Measurements from ENCODE around the gene MIAT.
"Not testable (repeated sequence)": the region's sequence is repeated elsewhere in the genome, so short reads cannot be mapped to it uniquely, and the experiment has no call there.

Gene MIAT

DNA sequence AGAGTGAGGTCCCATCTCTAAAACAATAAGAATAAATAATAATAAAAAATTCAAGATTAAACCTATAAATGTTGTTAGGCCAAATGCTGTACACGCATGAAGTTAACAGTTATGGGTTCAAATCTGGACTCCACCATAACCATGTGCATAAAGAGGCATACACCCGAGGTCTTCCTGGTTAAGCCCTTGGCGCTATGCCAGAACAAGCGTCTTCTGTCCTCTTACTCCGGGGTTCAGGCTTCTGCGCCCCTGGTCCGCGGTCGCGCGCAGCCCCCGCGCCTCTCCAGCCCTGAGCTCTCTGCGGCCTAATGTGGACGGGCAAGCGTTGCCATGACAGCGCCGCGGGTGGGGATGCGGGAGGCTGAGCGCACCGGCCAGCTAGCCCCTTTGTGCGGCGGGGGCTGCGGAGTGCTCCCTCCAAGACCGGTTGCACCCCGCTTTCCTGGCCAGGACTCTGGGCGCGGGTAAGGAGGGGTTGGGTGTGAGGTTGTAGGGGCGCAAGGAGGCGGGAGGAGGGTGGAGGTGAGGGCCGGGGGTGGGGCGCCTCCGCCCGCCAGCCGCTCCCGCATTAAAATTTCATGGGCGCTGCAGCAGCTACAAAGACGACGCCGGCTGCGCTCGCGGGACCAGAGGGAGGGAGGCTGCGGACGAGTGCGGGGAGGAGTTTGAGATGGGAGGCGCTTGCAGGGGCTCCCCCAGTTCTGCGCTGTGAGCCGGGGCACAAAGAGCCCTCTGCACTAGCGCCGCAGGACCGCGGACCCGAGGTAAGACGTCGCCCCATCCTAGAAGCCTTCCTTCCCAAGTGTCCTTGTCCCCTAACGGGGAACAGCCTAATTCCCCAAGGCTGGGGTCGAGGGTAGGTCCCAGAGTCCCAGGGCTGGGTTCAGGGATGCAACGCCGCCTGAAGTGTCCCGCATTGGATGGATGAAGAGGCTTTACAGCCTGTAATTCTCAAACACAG, at the start of gene MIAT:
MIAT (plus strand) TSS at position 698 of the 961 bp plus-strand sequence.
- H3K27me3 ChIP-seq (ENCODE audit: control insufficient read depth, insufficient read depth, low read length), result peaks cover 15% of the 10 kb centered on the region
- no peaks in the 10 kb centered on the region for H3K36me3 ChIP-seq (ENCODE audit: control insufficient read depth, insufficient read depth, low read length)
- H3K9ac ChIP-seq (ENCODE audit: low read length), result no peak within 1 kb of the TSS
- H3K27ac ChIP-seq (ENCODE audit: low read depth, low read length), result no peak within 1 kb of the TSS
- peak within 1 kb of the TSS; percentile 57 for H3K4me3 ChIP-seq (ENCODE audit: low read length)
- peaks cover 4% of the 10 kb centered on the region for H3K4me1 ChIP-seq (ENCODE audit: control insufficient read depth, insufficient read depth, low read length)

- Histone ChIP-seq H3K4me1 (ENCODE audit: control insufficient read depth, insufficient read depth, low read length) (no peaks in the 10 kb centered on the region), H3K4me3 (ENCODE audit: low read length) (no peak overlapping the region), H3K9ac (ENCODE audit: low read length) (no peak overlapping the region), H3K27me3 (ENCODE audit: control insufficient read depth, insufficient read depth, low read length) (no peaks in the 10 kb centered on the region), H3K27ac (ENCODE audit: low read depth, low read length) (no peak overlapping the region), H3K36me3 (ENCODE audit: control insufficient read depth, insufficient read depth, low read length) (no peaks in the 10 kb centered on the region)
Measured at GRCh38 chr22:26608129-26608528, 49.3 kb upstream of the MIAT start.

- no peak overlapping the region for H3K4me3 ChIP-seq (ENCODE audit: low read length)
- no peaks in the 10 kb centered on the region for H3K36me3 ChIP-seq (ENCODE audit: control insufficient read depth, insufficient read depth, low read length)
- no peaks in the 10 kb centered on the region for H3K27me3 ChIP-seq (ENCODE audit: control insufficient read depth, insufficient read depth, low read length)
- no peaks in the 10 kb centered on the region for H3K4me1 ChIP-seq (ENCODE audit: control insufficient read depth, insufficient read depth, low read length)
- H3K9ac ChIP-seq (ENCODE audit: low read length), result no peak overlapping the region
- H3K27ac ChIP-seq (ENCODE audit: low read depth, low read length), result no peak overlapping the region
Measured at GRCh38 chr22:26609287-26609686, 48.1 kb upstream of the MIAT start.

- no peak overlapping the region for H3K9ac ChIP-seq (ENCODE audit: low read length)
- H3K4me3 ChIP-seq (ENCODE audit: low read length), result no peak overlapping the region
- H3K4me1 ChIP-seq (ENCODE audit: control insufficient read depth, insufficient read depth, low read length), result no peaks in the 10 kb centered on the region
- H3K27ac ChIP-seq (ENCODE audit: low read depth, low read length), result no peak overlapping the region
- H3K36me3 ChIP-seq (ENCODE audit: control insufficient read depth, insufficient read depth, low read length), result no peaks in the 10 kb centered on the region
- H3K27me3 ChIP-seq (ENCODE audit: control insufficient read depth, insufficient read depth, low read length), result no peaks in the 10 kb centered on the region
Measured at GRCh38 chr22:26610072-26610958, 47.1 kb upstream of the MIAT start.

DNA sequence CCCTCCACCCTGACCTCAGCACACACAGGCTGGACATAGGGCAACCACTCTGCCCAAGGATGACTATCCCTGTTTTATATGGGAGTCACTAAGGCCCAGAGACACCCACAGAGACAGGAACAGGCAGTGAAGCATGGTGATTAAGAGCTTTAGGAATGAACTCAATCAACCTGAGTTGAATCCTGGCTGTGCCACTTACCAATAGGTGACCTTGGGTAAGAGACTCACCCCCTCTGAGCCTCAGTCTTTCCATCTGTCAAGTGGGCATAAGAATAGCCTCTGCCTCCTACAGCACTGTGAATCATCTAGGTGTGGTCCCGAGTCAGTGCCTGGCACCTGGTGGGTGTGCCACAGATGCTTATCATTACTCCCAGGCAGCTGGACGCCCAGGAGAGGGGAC, 46.4 kb upstream of the MIAT start:
- Histone ChIP-seq H3K27ac (ENCODE audit: low read depth, low read length) (no peak overlapping the region), H3K4me1 (ENCODE audit: control insufficient read depth, insufficient read depth, low read length) (no peaks in the 10 kb centered on the region)

GRCh38 chr22:26612652-26613051, 44.7 kb upstream of the MIAT start:
- H3K4me3 ChIP-seq (ENCODE audit: low read length), result no peak overlapping the region
- H3K9ac ChIP-seq (ENCODE audit: low read length), result no peak overlapping the region
- H3K27ac ChIP-seq (ENCODE audit: low read depth, low read length), result no peak overlapping the region
- H3K36me3 ChIP-seq (ENCODE audit: control insufficient read depth, insufficient read depth, low read length), result no peaks in the 10 kb centered on the region
- no peaks in the 10 kb centered on the region for H3K27me3 ChIP-seq (ENCODE audit: control insufficient read depth, insufficient read depth, low read length)
- H3K4me1 ChIP-seq (ENCODE audit: control insufficient read depth, insufficient read depth, low read length), result no peaks in the 10 kb centered on the region

More for the DNA sequence above, 46.4 kb upstream of the MIAT start:
- H3K36me3 ChIP-seq (ENCODE audit: control insufficient read depth, insufficient read depth, low read length), result no peaks in the 10 kb centered on the region
- H3K27me3 ChIP-seq (ENCODE audit: control insufficient read depth, insufficient read depth, low read length), result no peaks in the 10 kb centered on the region
- no peak overlapping the region for H3K9ac ChIP-seq (ENCODE audit: low read length)
- no peak overlapping the region for H3K4me3 ChIP-seq (ENCODE audit: low read length)

- not testable (repeated sequence) for H3K4me3 ChIP-seq (ENCODE audit: low read length); H3K9ac ChIP-seq (ENCODE audit: low read length); H3K36me3 ChIP-seq (ENCODE audit: control insufficient read depth, insufficient read depth, low read length); H3K27ac ChIP-seq (ENCODE audit: low read depth, low read length); H3K4me1 ChIP-seq (ENCODE audit: control insufficient read depth, insufficient read depth, low read length); H3K27me3 ChIP-seq (ENCODE audit: control insufficient read depth, insufficient read depth, low read length)
Measured at GRCh38 chr22:26613753-26614152, 43.6 kb upstream of the MIAT start.

GRCh38 chr22:26614322-26614721, 43.1 kb upstream of the MIAT start:
- Histone ChIP-seq H3K4me1 (ENCODE audit: control insufficient read depth, insufficient read depth, low read length) (no peaks in the 10 kb centered on the region), H3K4me3 (ENCODE audit: low read length) (no peak overlapping the region), H3K27ac (ENCODE audit: low read depth, low read length) (no peak overlapping the region), H3K9ac (ENCODE audit: low read length) (no peak overlapping the region), H3K27me3 (ENCODE audit: control insufficient read depth, insufficient read depth, low read length) (no peaks in the 10 kb centered on the region), H3K36me3 (ENCODE audit: control insufficient read depth, insufficient read depth, low read length) (no peaks in the 10 kb centered on the region)

- Histone ChIP-seq H3K4me3 (ENCODE audit: low read length) (no peak overlapping the region), H3K9ac (ENCODE audit: low read length) (no peak overlapping the region), H3K4me1 (ENCODE audit: control insufficient read depth, insufficient read depth, low read length) (no peaks in the 10 kb centered on the region), H3K27me3 (ENCODE audit: control insufficient read depth, insufficient read depth, low read length) (no peaks in the 10 kb centered on the region), H3K36me3 (ENCODE audit: control insufficient read depth, insufficient read depth, low read length) (no peaks in the 10 kb centered on the region), H3K27ac (ENCODE audit: low read depth, low read length) (no peak overlapping the region)
Measured at GRCh38 chr22:26615149-26615548, 42.2 kb upstream of the MIAT start.

GRCh38 chr22:26615830-26616435, 41.5 kb upstream of the MIAT start:
- Histone ChIP-seq H3K9ac (ENCODE audit: low read length) (no peak overlapping the region), H3K27me3 (ENCODE audit: control insufficient read depth, insufficient read depth, low read length) (no peaks in the 10 kb centered on the region)

GRCh38 chr22:26616650-26617049, 40.7 kb upstream of the MIAT start:
- Histone ChIP-seq H3K4me1 (ENCODE audit: control insufficient read depth, insufficient read depth, low read length) (no peaks in the 10 kb centered on the region), H3K27me3 (ENCODE audit: control insufficient read depth, insufficient read depth, low read length) (no peaks in the 10 kb centered on the region), H3K36me3 (ENCODE audit: control insufficient read depth, insufficient read depth, low read length) (no peaks in the 10 kb centered on the region), H3K9ac (ENCODE audit: low read length) (no peak overlapping the region), H3K27ac (ENCODE audit: low read depth, low read length) (no peak overlapping the region), H3K4me3 (ENCODE audit: low read length) (no peak overlapping the region)

More at GRCh38 chr22:26615830-26616435, 41.5 kb upstream of the MIAT start:
- H3K36me3 ChIP-seq (ENCODE audit: control insufficient read depth, insufficient read depth, low read length), result no peaks in the 10 kb centered on the region
- no peak overlapping the region for H3K4me3 ChIP-seq (ENCODE audit: low read length)
- H3K27ac ChIP-seq (ENCODE audit: low read depth, low read length), result no peak overlapping the region
- no peaks in the 10 kb centered on the region for H3K4me1 ChIP-seq (ENCODE audit: control insufficient read depth, insufficient read depth, low read length)

Data from rectal smooth muscle tissue (tissue), 1 donor.